OCI-LY7 (cell line): ENCODE data around the gene NOLC1.

Experiments
- CTCF ChIP-seq: fragments of 200-600 bp; sonication (generic); conservative IDR thresholded peaks from 2 replicates; pipeline ENCODE4 v1.5.1; 2014; ENCODE audit warnings: mild to moderate bottlenecking, antibody characterized with exemption, low read length, moderate library complexity, mixed read lengths
- EZH2phosphoT487 ChIP-seq: fragments of 200-600 bp; sonication (generic); IDR thresholded peaks from 2 replicates; pipeline ENCODE4 v1.6.1; 2018; ENCODE audit warnings: low read depth, borderline replicate concordance, mild to moderate bottlenecking, mixed run types, antibody characterized with exemption, low read length, moderate library complexity, mixed read lengths

GRCh38 chr10:102140913-102141540 is 11.2 kb upstream of the NOLC1 start:
- TF ChIP-seq CTCF (no peak), EZH2phosphoT487 (no peak)
